T47D (cell line): ENCODE data around the gene LZIC.

ENCODE experiments used
- DNase-seq, 2 experiments: peaks; one replicate each; pipeline versions ENCODE4 v3.0.0 to v3.0.0-alpha.2; 2011 to 2012; ENCODE audit warnings: low read depth in 1 of 2, low spot score in 1 of 2
- JUND ChIP-seq: IDR thresholded peaks from 2 replicates; pipeline ENCODE4 v1.6.1; 2012; ENCODE audit warnings: low read depth
- in situ Hi-C: cut with HindIII; loops from 2 replicates; pipeline ENCODE4 v1.10.0; 2016; ENCODE audit warnings: low sequenced_read_pairs, low pct_unique_long_range_greater_than_20kb

Gene LZIC

DNA sequence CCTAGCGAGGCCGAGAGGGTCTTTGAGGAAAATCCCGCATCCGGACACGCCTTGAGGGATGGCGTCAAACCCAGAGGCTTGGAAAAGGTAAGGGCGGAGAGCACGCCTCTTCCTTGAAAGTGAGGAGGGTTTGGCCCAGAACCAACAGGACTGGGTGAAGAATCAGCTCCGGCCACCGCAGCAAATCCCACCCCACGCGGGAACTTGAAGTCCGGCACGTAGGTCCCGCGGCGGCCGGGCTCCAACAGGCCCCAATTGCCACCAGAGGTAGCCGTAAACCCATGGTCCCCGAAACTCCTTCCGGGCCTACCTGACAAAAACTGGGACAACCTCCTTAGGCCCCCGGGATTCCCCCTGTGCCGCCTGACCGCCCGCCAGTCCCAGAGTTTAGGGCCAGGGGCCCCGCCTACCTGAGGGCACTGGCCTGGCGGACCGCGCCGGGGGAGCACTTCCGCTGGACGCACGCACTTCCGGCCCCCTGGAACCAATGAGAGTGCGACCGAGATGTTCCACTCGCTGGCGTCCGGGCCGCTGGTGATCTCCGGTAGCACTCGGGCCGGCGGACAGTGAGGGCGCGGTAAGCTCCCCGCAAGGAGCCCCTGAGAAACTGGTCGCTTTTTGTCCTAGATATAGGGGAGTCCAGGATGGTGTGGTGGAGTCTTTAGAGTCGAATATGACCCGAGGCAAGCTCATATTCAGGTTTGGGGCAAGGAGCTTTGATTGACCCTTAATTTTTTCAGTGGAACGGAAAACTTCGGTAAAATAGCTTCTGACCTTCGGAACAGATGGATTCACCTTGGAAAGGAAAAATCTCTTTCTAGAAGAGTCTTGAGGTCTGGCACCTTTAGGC, at the start of gene LZIC, which contains the start of gene NMNAT1:
LZIC (minus strand) TSS at position 453 of the 850 bp plus-strand sequence. CDS start 6,772 bp downstream, outside the sequence.
NMNAT1 (plus strand) TSS at position 537 of the 850 bp plus-strand sequence. CDS start 28,599 bp downstream, outside the sequence.
- DNase-seq: peak; percentile 62 to 94
- in situ Hi-C loops: no loop called here
- TF ChIP-seq JUND: no peak

- DNase-seq: no peak
- in situ Hi-C loops: no loop called here
- no peak for TF ChIP-seq JUND
These were observed 49.7 kb upstream of the LZIC start for GRCh38 chr1:9992910-9993309.

DNA sequence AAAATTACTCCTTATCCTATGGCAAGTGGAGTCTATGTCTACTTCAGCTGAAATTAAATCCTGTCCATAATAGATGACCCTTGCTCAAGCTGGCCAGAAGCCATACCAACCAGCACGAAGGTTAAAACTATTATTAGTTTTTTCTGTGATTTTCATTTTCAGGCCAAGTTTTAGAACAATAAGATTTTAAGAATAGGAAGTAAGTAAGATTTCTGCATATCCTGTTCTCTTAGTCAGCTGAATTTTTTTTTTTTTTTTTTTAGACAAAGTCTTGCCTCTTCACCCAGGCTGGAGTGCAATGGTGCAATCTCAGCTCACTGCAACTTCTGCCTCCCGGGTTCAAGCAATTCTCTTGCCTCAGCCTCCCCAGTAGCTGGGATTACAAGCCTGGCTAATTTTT, 47.8 kb upstream of the LZIC start:
- TF ChIP-seq JUND: no peak
- in situ Hi-C loops: no loop called here
- DNase-seq: no peak

- no peak for DNase-seq
- no peak for TF ChIP-seq JUND
- in situ Hi-C loops: no loop called here
These were observed 46.6 kb upstream of the LZIC start for GRCh38 chr1:9989773-9990172.

DNA sequence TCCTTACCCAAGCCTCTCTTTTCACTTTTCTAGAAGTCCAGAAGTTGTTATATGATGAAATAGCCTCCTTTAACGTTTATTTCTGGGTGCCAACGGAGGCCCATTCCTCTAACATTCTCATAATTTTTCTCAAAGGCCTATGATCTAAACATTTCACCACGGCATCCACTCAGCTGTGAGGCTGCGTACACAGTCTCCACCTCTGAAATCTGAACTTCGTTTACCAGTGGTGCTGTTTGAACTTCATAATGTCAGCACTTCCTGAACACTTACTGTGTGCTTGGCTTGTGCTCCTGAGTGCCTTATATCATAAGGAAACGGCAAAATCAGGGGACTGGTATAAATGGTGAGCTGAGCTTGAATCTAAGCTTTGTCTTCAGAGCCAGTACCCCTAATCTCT, 41.8 kb upstream of the LZIC start:
- no peak for DNase-seq
- in situ Hi-C loops: no loop called here
- no peak for TF ChIP-seq JUND

- DNase-seq: no peak
- in situ Hi-C loops: no loop called here
- TF ChIP-seq JUND: no peak
These were observed 41.1 kb upstream of the LZIC start for GRCh38 chr1:9984253-9984652.

DNA sequence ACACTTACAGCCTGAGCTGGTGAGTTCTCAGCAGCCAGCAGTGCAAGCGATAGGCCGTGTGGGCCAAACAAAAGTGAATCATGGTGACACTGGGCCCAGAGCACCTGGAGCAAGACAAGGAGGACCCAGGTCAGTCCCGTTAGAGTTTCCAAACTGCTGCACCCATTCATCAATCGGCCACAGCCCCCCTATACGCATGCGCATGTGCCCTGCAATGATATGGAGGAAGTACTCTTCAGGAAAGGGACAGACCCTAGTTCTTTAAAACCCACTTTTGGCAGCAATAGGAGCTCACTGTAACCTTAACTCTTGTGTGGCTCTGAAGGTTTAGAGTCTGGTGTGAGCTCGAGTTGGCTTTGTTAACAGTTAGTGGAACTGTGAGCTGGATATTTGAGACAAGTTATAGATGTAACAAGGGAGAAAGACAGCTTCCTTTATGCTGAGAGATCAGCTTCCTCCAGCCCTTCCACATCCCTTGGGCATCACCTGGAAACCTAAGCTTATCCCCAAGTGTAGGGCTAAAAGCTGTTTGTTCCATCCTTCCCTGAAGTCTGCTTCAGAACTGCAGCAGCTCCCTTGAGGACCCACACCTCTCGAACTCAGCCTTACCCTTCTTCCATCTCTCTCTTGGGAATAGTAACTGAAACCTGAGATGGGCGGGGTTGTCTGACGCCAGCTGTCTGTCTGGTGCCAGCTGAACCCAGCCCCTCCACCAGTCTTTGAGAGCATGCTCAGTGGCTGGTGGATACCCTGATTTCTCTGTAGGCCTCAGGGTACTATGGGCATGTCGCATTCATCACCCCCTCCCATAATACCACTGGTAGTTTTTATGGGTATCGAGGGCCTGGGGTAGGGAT, 17.7 kb upstream of the LZIC start:
- in situ Hi-C loops: no loop called here
- DNase-seq: peak in 1 of 2 experiments; percentile 25

GRCh38 chr1:9960011-9960410, 16.8 kb upstream of the LZIC start:
- in situ Hi-C loops: no loop called here
- TF ChIP-seq JUND: no peak
- no peak for DNase-seq

More for the DNA sequence above, 17.7 kb upstream of the LZIC start:
- no peak for TF ChIP-seq JUND

DNA sequence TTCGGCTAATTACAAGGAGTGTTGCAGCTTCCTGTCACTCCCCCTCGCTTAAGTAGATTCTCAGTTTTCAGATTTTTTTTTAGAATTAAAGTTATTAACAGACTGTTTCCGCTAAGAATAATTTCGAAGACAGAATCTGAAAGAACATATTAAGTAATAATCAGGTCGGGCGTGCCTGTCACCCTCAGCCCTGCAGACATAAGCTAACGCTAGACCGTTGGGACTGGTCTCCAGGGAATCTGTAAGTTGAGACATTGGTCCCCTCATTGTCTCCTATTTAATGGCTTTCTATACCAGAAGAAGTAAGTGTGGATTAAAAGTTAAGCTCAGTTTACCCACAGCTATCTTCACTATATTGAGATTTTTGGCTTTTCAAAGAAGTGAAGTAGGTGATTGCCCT, 14.5 kb upstream of the LZIC start:
- in situ Hi-C loops: no loop called here
- DNase-seq: no peak
- no peak for TF ChIP-seq JUND

DNA sequence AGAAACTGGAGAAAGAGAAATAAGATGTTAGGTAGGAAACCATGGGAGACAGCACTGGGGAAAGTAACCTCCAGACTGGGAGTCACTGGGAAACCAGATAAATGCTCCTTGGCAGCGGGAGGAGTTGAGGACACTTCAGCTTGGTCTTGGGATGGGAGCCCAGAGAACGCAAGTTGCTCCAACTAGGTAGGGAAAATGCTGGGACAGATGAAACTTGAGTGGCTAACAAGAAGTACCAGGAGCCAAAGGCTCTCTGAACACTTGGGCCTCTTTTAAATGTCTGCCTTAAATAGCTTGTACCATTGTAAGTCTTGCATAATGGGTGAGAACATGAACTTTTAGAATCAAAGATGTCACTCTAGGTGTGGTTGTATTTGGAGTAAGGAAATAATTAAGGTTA, 3.1 kb upstream of the LZIC start:
- no peak for TF ChIP-seq JUND
- in situ Hi-C loops: no loop called here
- DNase-seq: no peak

- peak in 1 of 2 experiments; percentile 41 for DNase-seq
- TF ChIP-seq JUND: no peak
- in situ Hi-C loops: no loop called here
These were observed 722 bp downstream of the LZIC start for GRCh38 chr1:9942399-9942938.
